DND-41 (cell line): ENCODE results near the gene GADD45G.

Source experiments
- ATAC-seq: fragments of 200-7000 bp; cut with Tn5 transposase; 3 replicates; pipeline ENCODE4 v1.9.1; 2021; ENCODE audit warnings: low read depth; ENCODE audit not compliant: insufficient read depth
- DNase-seq: peaks from one replicate; pipeline ENCODE4 v3.0.0-alpha.2; 2020
- H2AFZ ChIP-seq: 2 replicates; pipeline ENCODE4 v1.6.0; 2012; ENCODE audit warnings: low read depth, low read length
- H3K27ac ChIP-seq: 2 replicates; pipeline ENCODE4 v1.5.1; 2012; ENCODE audit warnings: low read length, inconsistent platforms
- H3K27me3 ChIP-seq: fragments of 200-600 bp; sonication (generic); 2 replicates; pipeline ENCODE4 v1.6.0; 2012; ENCODE audit warnings: low read length, mild to moderate bottlenecking, inconsistent platforms; ENCODE audit not compliant: insufficient read depth, poor library complexity
- H3K36me3 ChIP-seq: 2 replicates; pipeline ENCODE4 v1.5.1; 2012; ENCODE audit warnings: low read length, inconsistent platforms; ENCODE audit not compliant: insufficient read depth
- H3K4me1 ChIP-seq: 2 replicates; pipeline ENCODE4 v1.5.1; 2012; ENCODE audit warnings: mild to moderate bottlenecking, low read length; ENCODE audit not compliant: insufficient read depth
- H3K4me2 ChIP-seq: 2 replicates; pipeline ENCODE4 v1.6.0; 2012; ENCODE audit warnings: mild to moderate bottlenecking, moderate library complexity, low read length, inconsistent platforms; ENCODE audit not compliant: insufficient read depth
- H3K4me3 ChIP-seq, 2 experiments: fragments of 200-600 bp in 1 of 2; shearing (Covaris generic) in 1 of 2; 2 replicates each; pipeline ENCODE4 v1.5.1; 2012 to 2016; ENCODE audit warnings: inconsistent platforms in 2 of 2, low read length in 2 of 2, mild to moderate bottlenecking in 2 of 2, low read depth in 1 of 2, moderate library complexity in 1 of 2
- H3K79me2 ChIP-seq: 2 replicates; pipeline ENCODE4 v1.6.0; 2012; ENCODE audit warnings: low read length, inconsistent platforms; ENCODE audit not compliant: insufficient read depth
- H3K9ac ChIP-seq: 2 replicates; pipeline ENCODE4 v1.6.0; 2012; ENCODE audit warnings: low read depth, mild to moderate bottlenecking, inconsistent platforms, low read length, moderate library complexity
- H3K9me3 ChIP-seq: 2 replicates; pipeline ENCODE4 v1.5.1; 2012; ENCODE audit warnings: low read length, moderate library complexity, mild to moderate bottlenecking, inconsistent platforms; ENCODE audit not compliant: insufficient read depth, severe bottlenecking
- H4K20me1 ChIP-seq: 2 replicates; pipeline ENCODE4 v1.6.0; 2012; ENCODE audit warnings: low read length; ENCODE audit not compliant: insufficient read depth
- EZH2 ChIP-seq: IDR thresholded peaks from 3 replicates; pipeline ENCODE4 v1.6.1; 2012; ENCODE audit warnings: borderline replicate concordance, low read depth, mild to moderate bottlenecking, moderate library complexity, low read length, inconsistent platforms; ENCODE audit not compliant: severe bottlenecking
- TF ChIP-seq, protein P1 (sequence below): IDR thresholded peaks from 2 replicates; pipeline ENCODE4 v1.5.1; 2012; ENCODE audit warnings: borderline replicate concordance, low read length, moderate library complexity, mild to moderate bottlenecking; ENCODE audit not compliant: poor library complexity, severe bottlenecking; ENCODE audit errors: extremely low read depth

Gene GADD45G

GRCh38 chr9:89634995-89635742 lies 30.4 kb downstream of the GADD45G start:
- Histone ChIP-seq H3K4me2 (no peak overlapping the region), H3K27me3 (no peaks in the 10 kb centered on the region), H2AFZ (no peak overlapping the region), H4K20me1 (no peaks in the 10 kb centered on the region), H3K36me3 (no peaks in the 10 kb centered on the region), H3K4me1 (no peaks in the 10 kb centered on the region), H3K9ac (no peak overlapping the region), H3K27ac (no peak overlapping the region), H3K79me2 (no peaks in the 10 kb centered on the region), H3K4me3 (no peak overlapping the region), H3K9me3 (no peaks in the 10 kb centered on the region)
- TF ChIP-seq, protein P1, sequence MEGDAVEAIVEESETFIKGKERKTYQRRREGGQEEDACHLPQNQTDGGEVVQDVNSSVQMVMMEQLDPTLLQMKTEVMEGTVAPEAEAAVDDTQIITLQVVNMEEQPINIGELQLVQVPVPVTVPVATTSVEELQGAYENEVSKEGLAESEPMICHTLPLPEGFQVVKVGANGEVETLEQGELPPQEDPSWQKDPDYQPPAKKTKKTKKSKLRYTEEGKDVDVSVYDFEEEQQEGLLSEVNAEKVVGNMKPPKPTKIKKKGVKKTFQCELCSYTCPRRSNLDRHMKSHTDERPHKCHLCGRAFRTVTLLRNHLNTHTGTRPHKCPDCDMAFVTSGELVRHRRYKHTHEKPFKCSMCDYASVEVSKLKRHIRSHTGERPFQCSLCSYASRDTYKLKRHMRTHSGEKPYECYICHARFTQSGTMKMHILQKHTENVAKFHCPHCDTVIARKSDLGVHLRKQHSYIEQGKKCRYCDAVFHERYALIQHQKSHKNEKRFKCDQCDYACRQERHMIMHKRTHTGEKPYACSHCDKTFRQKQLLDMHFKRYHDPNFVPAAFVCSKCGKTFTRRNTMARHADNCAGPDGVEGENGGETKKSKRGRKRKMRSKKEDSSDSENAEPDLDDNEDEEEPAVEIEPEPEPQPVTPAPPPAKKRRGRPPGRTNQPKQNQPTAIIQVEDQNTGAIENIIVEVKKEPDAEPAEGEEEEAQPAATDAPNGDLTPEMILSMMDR, result no peak
- TF ChIP-seq EZH2, result no peak
- ATAC-seq (no peak), DNase-seq (no peak)

- Histone ChIP-seq H3K27ac (no peak overlapping the region), H2AFZ (no peak overlapping the region), H3K36me3 (no peaks in the 10 kb centered on the region), H3K4me2 (no peak overlapping the region), H3K79me2 (no peaks in the 10 kb centered on the region), H3K4me1 (no peaks in the 10 kb centered on the region), H4K20me1 (no peaks in the 10 kb centered on the region), H3K27me3 (no peaks in the 10 kb centered on the region), H3K4me3 (no peak overlapping the region), H3K9me3 (no peaks in the 10 kb centered on the region), H3K9ac (no peak overlapping the region)
- ATAC-seq (no peak), DNase-seq (no peak)
- TF ChIP-seq, protein P1, result no peak
- TF ChIP-seq EZH2, result no peak
Observed at GRCh38 chr9:89635816-89636215, 31.0 kb downstream of the GADD45G start.

GRCh38 chr9:89637787-89638186 lies 33.0 kb downstream of the GADD45G start:
- H3K27me3 ChIP-seq, result no peaks in the 10 kb centered on the region

More at GRCh38 chr9:89637787-89638186, 33.0 kb downstream of the GADD45G start:
- no peaks in the 10 kb centered on the region for H4K20me1 ChIP-seq
- no peak overlapping the region for H2AFZ ChIP-seq
- H3K9ac ChIP-seq, result no peak overlapping the region
- H3K4me3 ChIP-seq, result no peak overlapping the region
- H3K4me2 ChIP-seq, result no peak overlapping the region
- H3K27ac ChIP-seq, result no peak overlapping the region
- H3K36me3 ChIP-seq, result no peaks in the 10 kb centered on the region
- ATAC-seq (no peak), DNase-seq (no peak)
- TF ChIP-seq EZH2, result no peak
- TF ChIP-seq, protein P1, result no peak
- H3K9me3 ChIP-seq, result no peaks in the 10 kb centered on the region
- H3K4me1 ChIP-seq, result no peaks in the 10 kb centered on the region
- no peaks in the 10 kb centered on the region for H3K79me2 ChIP-seq
